Measurements from ENCODE around the gene GTF2E1.

DNA sequence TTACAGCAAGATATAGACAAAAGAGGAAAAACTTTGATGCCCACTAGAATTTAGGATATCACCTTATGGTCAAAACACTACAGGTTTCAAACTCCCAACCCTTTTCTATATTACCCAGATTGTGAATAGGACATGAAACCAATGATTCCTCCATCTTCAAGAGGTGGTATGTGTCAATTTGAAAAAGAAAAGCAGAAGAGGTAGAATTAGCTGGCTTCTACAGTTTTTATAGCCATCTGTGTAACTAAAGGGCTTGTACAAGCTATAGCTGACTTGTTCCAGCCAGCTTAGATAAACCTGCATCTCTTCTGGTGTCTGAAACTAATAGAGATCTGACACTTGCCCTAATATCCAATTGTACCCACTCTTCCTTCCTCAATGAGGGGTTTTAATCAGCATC, 35.6 kb upstream of the GTF2E1 start:
- TF ChIP-seq, protein P1, sequence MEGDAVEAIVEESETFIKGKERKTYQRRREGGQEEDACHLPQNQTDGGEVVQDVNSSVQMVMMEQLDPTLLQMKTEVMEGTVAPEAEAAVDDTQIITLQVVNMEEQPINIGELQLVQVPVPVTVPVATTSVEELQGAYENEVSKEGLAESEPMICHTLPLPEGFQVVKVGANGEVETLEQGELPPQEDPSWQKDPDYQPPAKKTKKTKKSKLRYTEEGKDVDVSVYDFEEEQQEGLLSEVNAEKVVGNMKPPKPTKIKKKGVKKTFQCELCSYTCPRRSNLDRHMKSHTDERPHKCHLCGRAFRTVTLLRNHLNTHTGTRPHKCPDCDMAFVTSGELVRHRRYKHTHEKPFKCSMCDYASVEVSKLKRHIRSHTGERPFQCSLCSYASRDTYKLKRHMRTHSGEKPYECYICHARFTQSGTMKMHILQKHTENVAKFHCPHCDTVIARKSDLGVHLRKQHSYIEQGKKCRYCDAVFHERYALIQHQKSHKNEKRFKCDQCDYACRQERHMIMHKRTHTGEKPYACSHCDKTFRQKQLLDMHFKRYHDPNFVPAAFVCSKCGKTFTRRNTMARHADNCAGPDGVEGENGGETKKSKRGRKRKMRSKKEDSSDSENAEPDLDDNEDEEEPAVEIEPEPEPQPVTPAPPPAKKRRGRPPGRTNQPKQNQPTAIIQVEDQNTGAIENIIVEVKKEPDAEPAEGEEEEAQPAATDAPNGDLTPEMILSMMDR (IDR thresholded peaks at IDR 0.05): no peak
- no peak for TF ChIP-seq POLR2A (IDR thresholded peaks at IDR 0.05)
